BLaER1 (cell line): ENCODE measurements around the gene HENMT1.

Experiments
- H3K27ac ChIP-seq: shearing (Covaris generic); formaldehyde crosslinking; 2 replicates; pipeline ENCODE4 v1.8.1; 2022
- H3K27me3 ChIP-seq: shearing (Covaris generic); formaldehyde crosslinking; 2 replicates; pipeline ENCODE4 v1.8.1; 2022
- H3K36me3 ChIP-seq: shearing (Covaris generic); formaldehyde crosslinking; 2 replicates; pipeline ENCODE4 v1.8.1; 2022
- H3K4me1 ChIP-seq: shearing (Covaris generic); formaldehyde crosslinking; 2 replicates; pipeline ENCODE4 v1.8.1; 2022
- H3K4me2 ChIP-seq: shearing (Covaris generic); formaldehyde crosslinking; 2 replicates; pipeline ENCODE4 v1.8.1; 2022
- H3K4me3 ChIP-seq: shearing (Covaris generic); formaldehyde crosslinking; 2 replicates; pipeline ENCODE4 v1.8.1; 2022
- H3K9ac ChIP-seq: shearing (Covaris generic); formaldehyde crosslinking; 2 replicates; pipeline ENCODE4 v1.8.1; 2022
- H3K9me3 ChIP-seq: shearing (Covaris generic); formaldehyde crosslinking; 2 replicates; pipeline ENCODE4 v1.8.1; 2022
- H4K20me1 ChIP-seq: shearing (Covaris generic); formaldehyde crosslinking; 2 replicates; pipeline ENCODE4 v1.8.1; 2022
- Cebpa-rat ChIP-seq: shearing (Covaris generic); IDR thresholded peaks from 2 replicates; pipeline ENCODE4 v1.8.1; 2022

HENMT1 gene

DNA sequence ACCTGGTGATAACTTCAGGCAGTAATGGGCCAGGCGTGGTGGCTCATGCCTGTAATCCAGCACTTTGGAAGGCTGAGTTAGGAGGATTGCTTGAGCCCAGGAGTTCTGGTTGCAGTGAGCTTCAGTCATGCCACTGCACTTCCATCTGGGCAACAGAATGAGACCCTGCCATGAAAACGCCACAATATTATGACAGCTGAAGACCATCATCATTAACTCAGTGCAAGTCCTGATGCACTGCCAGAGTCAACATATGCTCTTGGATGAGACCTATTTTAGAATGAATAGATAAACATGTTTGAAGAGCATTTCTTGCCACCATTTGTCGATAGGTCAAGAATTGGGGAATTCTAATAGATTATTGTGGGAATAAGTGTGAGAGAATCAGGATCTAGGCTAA lies 26.4 kb downstream of the HENMT1 start:
- Histone ChIP-seq H3K9me3 (no peaks in the 10 kb centered on the region), H3K27me3 (no peaks in the 10 kb centered on the region), H4K20me1 (no peaks in the 10 kb centered on the region), H3K36me3 (peaks cover 73% of the 10 kb centered on the region), H3K4me1 (0 out of 2 replicates have a peak, but pooled peaks cover under 1% of the 10 kb centered on the region), H3K4me3 (no peak overlapping the region), H3K4me2 (no peak overlapping the region), H3K9ac (no peak overlapping the region), H3K27ac (no peak overlapping the region)
- no peak for TF ChIP-seq Cebpa-rat

DNA sequence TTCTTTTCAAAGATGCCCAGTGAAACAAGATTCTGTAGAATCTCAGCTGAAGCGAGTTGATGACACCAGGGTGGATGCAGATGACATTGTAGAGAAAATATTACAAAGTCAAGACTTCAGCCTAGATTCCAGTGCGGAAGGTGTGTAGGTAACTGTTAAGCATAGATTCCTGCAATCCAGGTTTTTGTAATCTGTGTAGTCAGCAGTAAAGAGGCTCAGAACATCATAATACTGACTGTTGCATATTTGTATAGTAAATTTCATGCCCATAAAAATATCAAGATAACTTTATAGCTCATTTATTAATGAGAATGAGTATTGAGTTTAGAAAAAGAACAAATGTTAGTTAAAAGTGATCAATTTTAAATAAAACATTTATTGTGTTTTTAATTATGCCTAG lies 32.2 kb downstream of the HENMT1 start:
- H3K36me3 ChIP-seq: peaks cover 76% of the 10 kb centered on the region
- H3K9me3 ChIP-seq: no peaks in the 10 kb centered on the region
- peaks cover 9% of the 10 kb centered on the region for H3K4me1 ChIP-seq
- H3K9ac ChIP-seq: no peak overlapping the region
- no peak overlapping the region for H3K27ac ChIP-seq
- no peaks in the 10 kb centered on the region for H4K20me1 ChIP-seq
- no peaks in the 10 kb centered on the region for H3K27me3 ChIP-seq
- H3K4me3 ChIP-seq: no peak overlapping the region
- TF ChIP-seq Cebpa-rat: no peak
- no peak overlapping the region for H3K4me2 ChIP-seq

DNA sequence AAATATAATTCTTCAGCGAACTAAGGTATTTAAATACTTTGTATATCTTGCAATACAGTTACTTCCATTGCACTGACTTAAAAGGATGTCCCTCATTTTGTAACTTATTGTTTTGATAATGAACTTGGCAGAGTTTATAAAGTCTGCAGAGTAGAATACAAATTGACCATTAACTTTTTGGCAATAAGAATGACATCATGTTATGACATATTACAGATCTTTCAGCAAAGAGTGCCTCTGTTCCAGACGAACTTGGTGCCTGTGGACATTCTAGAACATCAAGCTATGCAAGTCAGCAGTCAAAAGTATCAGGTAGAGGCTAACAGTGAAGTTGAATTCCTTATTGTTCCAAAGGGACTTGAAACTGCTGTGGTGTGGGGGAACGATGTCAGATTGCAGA lies 32.9 kb downstream of the HENMT1 start:
- Histone ChIP-seq H3K4me3 (no peak overlapping the region), H3K9ac (no peak overlapping the region), H3K4me2 (no peak overlapping the region), H4K20me1 (no peaks in the 10 kb centered on the region), H3K27me3 (no peaks in the 10 kb centered on the region), H3K9me3 (no peaks in the 10 kb centered on the region), H3K4me1 (peaks cover 9% of the 10 kb centered on the region), H3K36me3 (peaks cover 73% of the 10 kb centered on the region), H3K27ac (no peak overlapping the region)
- no peak for TF ChIP-seq Cebpa-rat

DNA sequence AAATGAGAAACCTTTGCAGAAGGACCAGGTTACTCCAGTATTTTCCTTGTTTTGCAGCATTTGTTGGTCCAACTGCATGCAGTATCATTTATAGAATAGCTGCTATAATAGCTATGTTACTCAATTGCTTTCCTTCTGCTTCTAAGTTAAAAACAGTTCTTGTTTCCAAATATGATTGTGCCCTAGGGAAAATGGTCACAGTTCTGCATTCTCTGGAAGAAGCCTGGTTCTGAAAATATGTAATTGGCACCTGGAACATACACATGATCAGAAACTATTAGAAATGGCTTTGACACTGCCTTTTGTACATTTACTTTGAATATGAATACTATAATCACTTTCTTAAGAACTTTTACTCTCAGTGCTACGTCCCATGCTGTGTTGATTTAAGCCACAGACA lies 33.6 kb downstream of the HENMT1 start:
- H3K36me3 ChIP-seq: peaks cover 70% of the 10 kb centered on the region
- no peaks in the 10 kb centered on the region for H3K27me3 ChIP-seq
- no peak overlapping the region for H3K4me2 ChIP-seq
- no peak overlapping the region for H3K4me3 ChIP-seq
- no peak for TF ChIP-seq Cebpa-rat
- no peak overlapping the region for H3K27ac ChIP-seq
- H3K9ac ChIP-seq: no peak overlapping the region
- H4K20me1 ChIP-seq: no peaks in the 10 kb centered on the region
- H3K4me1 ChIP-seq: peaks cover 9% of the 10 kb centered on the region
- no peaks in the 10 kb centered on the region for H3K9me3 ChIP-seq

DNA sequence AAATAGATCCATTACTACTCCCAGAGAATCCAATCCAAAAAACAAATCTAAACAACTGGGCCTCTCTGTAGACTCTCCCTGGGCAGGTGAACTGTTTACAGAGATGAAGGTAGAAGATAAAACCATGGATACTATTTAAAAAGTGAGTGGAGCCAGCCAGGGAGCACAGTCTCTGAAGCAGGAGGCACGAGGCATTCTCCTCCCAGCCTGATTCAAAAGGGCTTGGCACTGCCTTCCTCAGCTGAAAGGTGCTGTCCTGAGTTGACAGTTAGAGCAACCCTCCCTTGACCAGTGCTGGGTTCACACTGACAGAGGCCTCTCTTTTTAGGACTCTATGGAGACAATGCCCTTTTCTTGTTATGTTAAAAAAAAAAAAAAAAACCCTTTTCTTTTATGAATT lies 36.8 kb downstream of the HENMT1 start:
- H3K4me2 ChIP-seq: no peak overlapping the region
- no peak overlapping the region for H3K27ac ChIP-seq
- no peak for TF ChIP-seq Cebpa-rat
- H3K27me3 ChIP-seq: no peaks in the 10 kb centered on the region
- H3K9ac ChIP-seq: no peak overlapping the region
- no peaks in the 10 kb centered on the region for H4K20me1 ChIP-seq
- H3K9me3 ChIP-seq: no peaks in the 10 kb centered on the region
- peaks cover 9% of the 10 kb centered on the region for H3K4me1 ChIP-seq
- no peak overlapping the region for H3K4me3 ChIP-seq
- peaks cover 71% of the 10 kb centered on the region for H3K36me3 ChIP-seq

DNA sequence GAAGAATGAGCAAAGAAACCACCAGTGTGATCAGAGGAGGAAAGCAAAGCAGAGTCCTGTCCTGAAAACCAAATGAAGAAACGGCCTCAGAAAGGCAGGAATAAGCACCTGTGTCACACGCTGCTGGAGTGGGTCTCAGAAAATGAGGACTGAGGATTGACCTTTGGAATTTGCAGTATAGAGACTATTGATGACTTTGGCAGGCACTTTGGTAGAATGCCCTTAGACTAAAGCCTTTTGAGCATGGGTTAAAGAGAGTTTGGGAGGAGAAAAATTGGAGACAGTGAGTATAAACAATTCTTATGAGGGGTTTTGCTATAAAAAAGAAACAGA lies 43.2 kb downstream of the HENMT1 start:
- no peaks in the 10 kb centered on the region for H4K20me1 ChIP-seq
- peaks cover 86% of the 10 kb centered on the region for H3K36me3 ChIP-seq
- H3K9ac ChIP-seq: no peak overlapping the region
- no peak for TF ChIP-seq Cebpa-rat
- no peaks in the 10 kb centered on the region for H3K4me1 ChIP-seq
- H3K9me3 ChIP-seq: no peaks in the 10 kb centered on the region
- no peak overlapping the region for H3K4me2 ChIP-seq
- H3K4me3 ChIP-seq: no peak overlapping the region
- no peaks in the 10 kb centered on the region for H3K27me3 ChIP-seq
- no peak overlapping the region for H3K27ac ChIP-seq

DNA sequence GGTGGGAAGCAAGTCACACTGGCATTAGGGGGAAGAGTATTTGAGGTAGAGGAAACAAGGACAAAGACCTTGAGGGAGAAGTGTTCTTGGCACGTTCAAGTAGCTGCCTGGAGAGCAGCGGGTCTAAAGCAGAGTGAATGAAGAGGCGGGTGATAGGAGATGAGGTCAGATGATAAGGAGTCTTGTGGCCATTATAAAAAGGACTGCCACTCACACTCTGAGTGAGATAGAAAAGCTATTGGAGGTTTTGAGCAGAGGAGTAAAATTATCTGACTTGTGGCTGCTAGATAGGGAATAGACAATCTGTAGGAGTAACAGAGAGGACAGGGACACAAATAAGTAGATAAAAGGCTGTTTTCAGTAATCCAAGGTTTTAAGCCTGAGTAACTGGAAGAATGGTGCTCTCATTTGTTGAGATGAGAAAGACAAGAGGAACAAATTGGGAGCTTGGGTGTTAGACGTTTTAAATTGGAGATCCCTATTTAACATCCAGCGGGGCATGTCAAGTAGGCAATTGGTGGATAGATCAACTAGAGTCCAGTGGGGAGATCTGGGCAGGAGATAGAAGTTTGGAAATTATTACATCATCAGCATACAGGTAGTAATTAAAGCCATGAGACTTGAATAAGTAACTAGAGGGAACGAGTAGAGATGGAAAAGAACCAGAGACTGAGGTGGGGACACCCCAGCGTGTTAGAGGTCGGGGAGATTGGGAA lies 43.7 kb downstream of the HENMT1 start:
- H3K27me3 ChIP-seq: no peaks in the 10 kb centered on the region
- no peak overlapping the region for H3K4me3 ChIP-seq
- no peaks in the 10 kb centered on the region for H3K4me1 ChIP-seq
- H3K4me2 ChIP-seq: no peak overlapping the region
- H3K9me3 ChIP-seq: no peaks in the 10 kb centered on the region
- peaks cover 89% of the 10 kb centered on the region for H3K36me3 ChIP-seq
- no peaks in the 10 kb centered on the region for H4K20me1 ChIP-seq
- TF ChIP-seq Cebpa-rat: no peak
- no peak overlapping the region for H3K27ac ChIP-seq
- no peak overlapping the region for H3K9ac ChIP-seq

DNA sequence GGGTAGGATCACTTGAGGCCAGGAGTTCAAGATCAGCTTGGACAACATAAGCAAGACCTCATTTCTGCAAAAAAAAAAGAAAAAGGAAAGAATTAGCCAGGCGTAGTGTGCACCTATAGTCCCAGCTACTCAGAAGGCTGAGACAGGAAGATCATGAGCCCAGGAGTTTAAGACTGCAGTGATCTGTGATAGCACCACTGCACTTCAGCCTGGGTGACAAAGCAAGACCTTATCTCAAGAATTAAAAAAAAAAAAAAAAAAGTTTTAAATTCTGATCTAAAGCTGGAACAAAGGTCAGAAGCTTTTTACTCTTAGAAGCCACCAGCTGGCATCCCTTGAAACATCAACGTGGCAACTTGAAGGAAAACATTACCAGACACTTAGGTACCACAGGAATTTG lies 45.3 kb downstream of the HENMT1 start:
- Histone ChIP-seq H4K20me1 (no peaks in the 10 kb centered on the region), H3K4me1 (no peaks in the 10 kb centered on the region), H3K36me3 (peaks cover 83% of the 10 kb centered on the region), H3K9ac (no peak overlapping the region), H3K4me3 (no peak overlapping the region), H3K27ac (no peak overlapping the region), H3K9me3 (no peaks in the 10 kb centered on the region), H3K27me3 (no peaks in the 10 kb centered on the region), H3K4me2 (no peak overlapping the region)
- TF ChIP-seq Cebpa-rat: no peak

DNA sequence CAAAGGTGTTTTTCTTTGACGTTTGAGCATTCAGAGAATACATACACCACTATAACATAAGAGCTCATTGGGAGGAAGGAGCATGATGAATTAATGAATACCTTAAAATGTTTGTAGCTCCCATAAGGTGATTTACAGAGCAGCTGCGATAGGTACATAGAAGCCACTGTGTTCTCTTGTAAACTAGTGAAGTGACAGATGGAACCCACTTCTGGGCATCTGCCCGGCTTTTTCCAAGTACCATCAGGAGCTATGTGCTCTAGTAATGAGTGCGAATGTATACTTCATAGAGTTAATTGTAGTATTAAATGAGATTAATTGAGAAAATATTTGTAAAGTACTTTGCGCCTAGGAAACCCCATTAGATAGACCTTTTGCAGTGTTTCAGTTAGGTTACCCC lies 48.4 kb downstream of the HENMT1 start:
- Histone ChIP-seq H3K9ac (no peak overlapping the region), H3K4me2 (no peak overlapping the region), H3K27me3 (no peaks in the 10 kb centered on the region), H3K9me3 (no peaks in the 10 kb centered on the region), H3K27ac (no peak overlapping the region), H3K36me3 (peaks cover 93% of the 10 kb centered on the region), H3K4me3 (no peak overlapping the region), H4K20me1 (no peaks in the 10 kb centered on the region), H3K4me1 (no peaks in the 10 kb centered on the region)
- no peak for TF ChIP-seq Cebpa-rat

DNA sequence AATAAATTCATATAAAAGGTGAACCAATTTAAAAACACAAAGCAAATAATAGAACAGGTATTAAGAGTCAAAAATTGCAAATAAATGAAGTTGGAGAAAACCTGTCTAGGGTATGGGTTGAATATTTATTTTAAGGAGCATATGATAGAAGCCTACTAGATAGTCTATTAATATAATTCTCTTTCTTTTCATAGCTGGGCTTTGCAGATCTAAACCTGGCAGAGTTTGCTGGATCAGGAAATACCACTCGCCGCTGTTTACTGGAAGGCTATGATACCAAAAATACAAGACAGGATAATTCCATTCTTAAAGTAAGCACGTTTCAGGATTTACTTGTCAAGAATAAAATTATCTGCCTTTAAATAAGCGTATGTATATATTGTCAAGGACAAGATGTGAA lies 48.9 kb downstream of the HENMT1 start:
- Histone ChIP-seq H3K27ac (no peak overlapping the region), H3K4me2 (no peak overlapping the region), H3K4me3 (no peak overlapping the region), H3K36me3 (peaks cover 93% of the 10 kb centered on the region), H3K9me3 (no peaks in the 10 kb centered on the region), H3K4me1 (no peaks in the 10 kb centered on the region), H3K9ac (no peak overlapping the region), H4K20me1 (no peaks in the 10 kb centered on the region), H3K27me3 (no peaks in the 10 kb centered on the region)
- TF ChIP-seq Cebpa-rat: no peak

DNA sequence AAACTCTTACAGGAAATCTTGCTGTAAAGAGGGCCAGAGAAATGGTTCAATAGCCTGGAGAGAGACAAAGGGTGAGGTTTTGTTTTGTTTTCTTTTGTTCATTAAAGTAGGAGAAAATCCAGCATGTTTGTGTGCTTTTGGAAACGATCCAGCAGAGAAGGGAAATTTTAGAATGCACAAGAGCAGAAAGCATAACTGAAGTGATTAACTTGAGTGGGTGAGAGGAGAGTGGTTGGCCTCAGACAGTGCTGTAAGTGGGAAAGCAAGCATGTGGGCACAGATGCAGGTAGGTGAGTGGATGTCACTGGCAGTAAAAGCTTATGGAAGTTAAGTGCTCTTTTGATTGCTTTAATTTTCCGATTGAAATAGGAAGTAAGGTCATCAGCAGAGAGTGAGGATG lies 50.8 kb downstream of the HENMT1 start:
- Histone ChIP-seq H3K27ac (no peak overlapping the region), H4K20me1 (no peaks in the 10 kb centered on the region), H3K4me3 (no peak overlapping the region), H3K4me1 (no peaks in the 10 kb centered on the region), H3K36me3 (peaks cover 89% of the 10 kb centered on the region), H3K9ac (no peak overlapping the region), H3K27me3 (no peaks in the 10 kb centered on the region), H3K9me3 (no peaks in the 10 kb centered on the region), H3K4me2 (no peak overlapping the region)
- TF ChIP-seq Cebpa-rat: no peak
